K562 (cell line): ENCODE data around the gene STXBP5L. TPM values are rescaled to one million over a fixed set of nuclear protein-coding genes. Genes with fewer than 3 reads are reported as not detected.

Experiments used
- ATAC-seq: fragments of 200-7000 bp; cut with Tn5 transposase; 3 replicates; pipeline ENCODE4 v1.9.1; 2020; ENCODE audit warnings: moderate library complexity
- BruUV-seq: library from RNA; stranded (reverse); fragments of 400-500 nt; replicated peaks from 2 replicates; lab custom pipeline; 2021; lab: Mats Ljungman, UMichigan
- CTCF ChIA-PET: fragments of 300-600 bp; formaldehyde crosslinking; extraction: SDS; loops from one replicate; lab custom pipeline; 2021; ENCODE audit warnings: low intra/inter-chr PET ratio; lab: Yijun Ruan, JAX
- POLR2A ChIA-PET: fragments of 300-600, 350-650 bp; sonication (Branson Sonifier 250); formaldehyde crosslinking; extraction: SDS; loops from one replicate; lab custom pipeline; 2021; ENCODE audit warnings: antibody characterized with exemption, inconsistent platforms; lab: Yijun Ruan, JAX
- DNase-seq, 4 experiments: peaks; one replicate each; pipeline versions ENCODE4 v3.0.0 to v3.0.0-alpha.2; 2011 to 2018; ENCODE audit warnings: low spot score in 3 of 4, mixed read lengths in 3 of 4; ENCODE audit errors: extremely low read depth in 1 of 4
- FAIRE-seq: peaks from 2 replicates; lab custom pipeline; 2011; peaks lifted over from hg19 to GRCh38; lab: Jason Lieb, UNC
- H2AFZ ChIP-seq: 2 replicates; pipeline ENCODE4 v1.6.0; 2011; ENCODE audit warnings: low read depth, low read length, control low read depth, inconsistent platforms
- H3K27ac ChIP-seq: fragments of 200-600 bp; 3 replicates; pipeline ENCODE4 v1.8.0; 2011; ENCODE audit warnings: low read depth, mild to moderate bottlenecking, control low read depth, inconsistent platforms, low read length, moderate library complexity, mixed read lengths; ENCODE audit errors: extremely low read depth
- H3K27me3 ChIP-seq, 2 experiments: fragments of 300-600 bp in 1 of 2; 2 replicates in 1 of 2; 3 replicates in 1 of 2; pipeline versions ENCODE4 v1.6.0 to v1.8.0; 2011; ENCODE audit warnings: inconsistent platforms in 2 of 2, low read length in 2 of 2, mild to moderate bottlenecking in 1 of 2, mixed read lengths in 1 of 2, moderate library complexity in 1 of 2; ENCODE audit not compliant: control insufficient read depth in 2 of 2, insufficient read depth in 2 of 2
- H3K36me3 ChIP-seq: fragments of 300-600 bp; 3 replicates; pipeline ENCODE4 v1.8.0; 2011; ENCODE audit warnings: mild to moderate bottlenecking, low read length, inconsistent platforms; ENCODE audit not compliant: control insufficient read depth, insufficient read depth
- H3K4me1 ChIP-seq, 2 experiments: fragments of 200-600 bp in 1 of 2; replicated peaks in 1 of 2; 2 replicates in 1 of 2; 3 replicates in 1 of 2; pipeline versions ENCODE4 v1.5.1 to v1.8.0; 2011; ENCODE audit warnings: inconsistent platforms in 2 of 2, low read length in 2 of 2, mild to moderate bottlenecking in 1 of 2, mixed read lengths in 1 of 2, moderate library complexity in 1 of 2; ENCODE audit not compliant: control insufficient read depth in 2 of 2, insufficient read depth in 2 of 2
- H3K4me2 ChIP-seq: 2 replicates; pipeline ENCODE4 v1.6.1; 2011; ENCODE audit warnings: low read length, control low read depth, inconsistent platforms, mixed read lengths; ENCODE audit not compliant: insufficient read depth
- H3K4me3 ChIP-seq: fragments of 200-600 bp; sonication (generic), shearing (Covaris generic); 2 replicates; pipeline ENCODE4 v1.5.1; 2016; ENCODE audit warnings: control low read depth, inconsistent platforms
- H3K79me2 ChIP-seq: fragments of 200-600 bp; 3 replicates; pipeline ENCODE4 v1.8.0; 2011; ENCODE audit warnings: low read length, inconsistent platforms; ENCODE audit not compliant: control insufficient read depth, insufficient read depth
- H3K9ac ChIP-seq, 2 experiments: 2 replicates each; pipeline versions ENCODE4 v1.6.0 to v1.6.1; 2011; ENCODE audit warnings: low read depth in 2 of 2, low read length in 2 of 2, control low read depth in 1 of 2, inconsistent platforms in 1 of 2, mild to moderate bottlenecking in 1 of 2, mixed read lengths in 1 of 2; ENCODE audit not compliant: insufficient read depth in 1 of 2
- H3K9me1 ChIP-seq: one replicate; pipeline ENCODE4 v1.6.0; 2011; ENCODE audit warnings: inconsistent platforms, mild to moderate bottlenecking, low read length, moderate library complexity; ENCODE audit not compliant: control insufficient read depth, insufficient read depth
- H3K9me3 ChIP-seq: replicated peaks from 2 replicates; pipeline ENCODE4 v1.5.1; 2011; ENCODE audit warnings: low read depth, low read length, inconsistent platforms; ENCODE audit not compliant: control insufficient read depth, insufficient read depth
- H4K20me1 ChIP-seq: replicated peaks from 2 replicates; pipeline ENCODE4 v1.6.1; 2011; ENCODE audit warnings: low read length, inconsistent platforms, mixed read lengths; ENCODE audit not compliant: control insufficient read depth, insufficient read depth
- ARID1B ChIP-seq: fragments of 450-650 bp; IDR thresholded peaks from 2 replicates; pipeline ENCODE4 v1.6.1; 2016; ENCODE audit warnings: antibody characterized with exemption, mild to moderate bottlenecking, inconsistent platforms
- BHLHE40 ChIP-seq: IDR thresholded peaks from 2 replicates; pipeline ENCODE4 v1.6.1; 2011; ENCODE audit warnings: low read length, improper control_type of control experiment
- BRCA1 ChIP-seq, 2 experiments: fragments of 450-650 bp in 1 of 2; sonication (generic) in 1 of 2; formaldehyde crosslinking in 1 of 2; IDR thresholded peaks; 2 replicates each; pipeline versions ENCODE4 v1.5.0 to v1.6.1; 2017 to 2020; ENCODE audit warnings: mild to moderate bottlenecking in 1 of 2, missing genetic modification reagents in 1 of 2
- CREB3L1 ChIP-seq: fragments of 450-650 bp; IDR thresholded peaks from 2 replicates; pipeline ENCODE4 v1.6.1; 2014; ENCODE audit warnings: low read depth, mild to moderate bottlenecking, moderate library complexity, borderline replicate concordance
- ESRRB ChIP-seq: fragments of 250-450 bp; sonication (Bioruptor Pico); IDR thresholded peaks from 2 replicates; pipeline ENCODE4 v1.5.0; 2020; ENCODE audit warnings: mild to moderate bottlenecking, moderate library complexity, borderline replicate concordance
- HINFP ChIP-seq: fragments of 450-650 bp; conservative IDR thresholded peaks from 2 replicates; pipeline ENCODE4 v1.6.1; 2016; ENCODE audit warnings: missing genetic modification characterization, low read depth, mild to moderate bottlenecking, control low read depth, missing compliant biosample characterization
- L3MBTL2 ChIP-seq: fragments of 450-650 bp; IDR thresholded peaks from 2 replicates; pipeline ENCODE4 v1.6.1; 2016; ENCODE audit warnings: mild to moderate bottlenecking, moderate library complexity
- LARP7 ChIP-seq: fragments of 450-650 bp; IDR thresholded peaks from 2 replicates; pipeline ENCODE4 v1.6.1; 2016
- MAX ChIP-seq: sonication (generic); formaldehyde crosslinking; IDR thresholded peaks from 2 replicates; pipeline ENCODE4 v1.9.0; 2022; ENCODE audit warnings: mild to moderate bottlenecking, missing genetic modification reagents
- NCOR1 ChIP-seq: fragments of 450-650 bp; IDR thresholded peaks from 2 replicates; pipeline ENCODE4 v1.6.1; 2016; ENCODE audit warnings: mild to moderate bottlenecking, moderate library complexity
- POLR2B ChIP-seq: fragments of 450-650 bp; IDR thresholded peaks from 2 replicates; pipeline ENCODE4 v1.6.1; 2018; ENCODE audit warnings: low read depth; ENCODE audit not compliant: partially characterized antibody
- RBM22 ChIP-seq: fragments of 200-400 bp; formaldehyde crosslinking; IDR thresholded peaks from 2 replicates; pipeline ENCODE4 v1.6.1; 2018; ENCODE audit warnings: low read length, low read depth; ENCODE audit not compliant: poor library complexity, severe bottlenecking
- SRSF3 ChIP-seq: fragments of 200-400 bp; formaldehyde crosslinking; IDR thresholded peaks from 2 replicates; pipeline ENCODE4 v1.6.1; 2016; ENCODE audit warnings: mild to moderate bottlenecking, low read length, moderate library complexity; ENCODE audit not compliant: insufficient read depth
- THAP12 ChIP-seq: fragments of 250-450 bp; sonication (Bioruptor Pico); IDR thresholded peaks from 2 replicates; pipeline ENCODE4 v1.9.0; 2021; ENCODE audit warnings: mild to moderate bottlenecking, inconsistent platforms
- ZKSCAN3 ChIP-seq: fragments of 250-450 bp; sonication (Bioruptor Pico); IDR thresholded peaks from 2 replicates; pipeline ENCODE4 v1.4.0; 2020
- WGBS: fragments of 100-300 bp; shearing (Covaris generic); methylation state at CpG from one replicate; pipeline ENCODE4 v1.1.6; 2016; ENCODE audit warnings: low coverage, mixed read lengths; ENCODE audit not compliant: insufficient coverage; ENCODE audit errors: missing lambda C conversion rate; 5-methylcytosine and 5-hydroxymethylcytosine counted together
- in situ Hi-C: fragments of 300-500 bp; cut with MboI; formaldehyde crosslinking; loops from 4 replicates; pipeline ENCODE4 v1.15.0; 2018; ENCODE audit warnings: inconsistent platforms, mixed read lengths
- intact Hi-C: fragments of 100-400 bp; cut with micrococcal nuclease; formaldehyde crosslinking; loops from 2 replicates; pipeline ENCODE4 v1.14.2; 2022
- polyA plus RNA-seq, 8 experiments: library from polyadenylated mRNA; depleted of rRNA in 4 of 8; stranded (reverse) in 5 of 8; unstranded in 3 of 8; fragments of >200 nt; fragmentation: Nextera tagmentation in 2 of 8; fragmentation: Illumina TruSeq in 1 of 8; extraction: Ambion mirVana in 2 of 8; extraction: Trizol in 1 of 8; gene quantifications; 2 replicates each; pipeline versions ENCODE4 v1.2.1 to v1.2.3, GENCODE V29; 2011 to 2014; ENCODE audit warnings: inconsistent platforms in 1 of 8, missing spikeins in 1 of 8
- total RNA-seq, 7 experiments: library from RNA; depleted of rRNA in 6 of 7; stranded (reverse); fragments of >200 nt in 6 of 7; fragmentation: Illumina TruSeq in 2 of 7; extraction: Trizol in 2 of 7; gene quantifications; 2 replicates each; pipeline versions ENCODE4 v1.2.1 to v1.2.3, GENCODE V29; 2011 to 2021; ENCODE audit warnings: low replicate concordance in 1 of 7

Gene STXBP5L
- total and polyA plus RNA-seq, 9 of the 15 experiments (the other 6 are each of a cell fraction or from before 2014, with no cell fraction given), result 0.03 to 0.04 (median 0.03) TPM; not detected in 6

- Histone ChIP-seq H4K20me1 (no peaks in the 10 kb centered on the region), H3K27ac (no peak overlapping the region), H3K9me3 (no peaks in the 10 kb centered on the region), H3K4me2 (no peak overlapping the region), H2AFZ (no peak overlapping the region), H3K36me3 (no peaks in the 10 kb centered on the region), H3K79me2 (no peaks in the 10 kb centered on the region), H3K27me3 (no peaks in the 10 kb centered on the region), H3K4me3 (no peak overlapping the region), H3K4me1 (no peaks in the 10 kb centered on the region), H3K9me1 (no peaks in the 10 kb centered on the region), H3K9ac (no peak overlapping the region)
- DNase-seq (no peak), FAIRE-seq (no peak), ATAC-seq (no peak)
- WGBS, result 0% methylated on average over 3 of the region's 3 CpGs
- ChIA-PET POLR2A (no interaction called here), CTCF (no interaction called here)
- in situ Hi-C loops, result no loop called here
- no TSS peak for BruUV-seq
- intact Hi-C loops, result no loop called here
- no peak for TF ChIP-seq BHLHE40
- TF ChIP-seq NCOR1, result no peak
- TF ChIP-seq L3MBTL2, result no peak
- TF ChIP-seq THAP12, result no peak
- no peak for TF ChIP-seq ZKSCAN3
- no peak for TF ChIP-seq HINFP (tag)
- no peak for TF ChIP-seq SRSF3
- TF ChIP-seq ESRRB, result no peak
- TF ChIP-seq MAX, result no peak
- no peak for TF ChIP-seq CREB3L1
- no peak for TF ChIP-seq LARP7
- TF ChIP-seq ARID1B, result no peak
- TF ChIP-seq RBM22, result no peak
- no peak for TF ChIP-seq POLR2B
- TF ChIP-seq BRCA1 (IDR thresholded peaks at IDR 0.05), result no peak
- no peak for TF ChIP-seq BRCA1 (CRISPR knock-in tag; IDR thresholded peaks at IDR 0.05)
These were observed 323.9 kb downstream of the STXBP5L start for GRCh38 chr3:121231872-121232271.
